ENCODE results near the gene RASAL3. TPM values are rescaled to one million over a fixed set of nuclear protein-coding genes. Genes with fewer than 3 reads are reported as not detected.

Gene RASAL3
- total RNA-seq, 2 donors from 2014 or later, result 2.6 to 3.6 TPM

DNA sequence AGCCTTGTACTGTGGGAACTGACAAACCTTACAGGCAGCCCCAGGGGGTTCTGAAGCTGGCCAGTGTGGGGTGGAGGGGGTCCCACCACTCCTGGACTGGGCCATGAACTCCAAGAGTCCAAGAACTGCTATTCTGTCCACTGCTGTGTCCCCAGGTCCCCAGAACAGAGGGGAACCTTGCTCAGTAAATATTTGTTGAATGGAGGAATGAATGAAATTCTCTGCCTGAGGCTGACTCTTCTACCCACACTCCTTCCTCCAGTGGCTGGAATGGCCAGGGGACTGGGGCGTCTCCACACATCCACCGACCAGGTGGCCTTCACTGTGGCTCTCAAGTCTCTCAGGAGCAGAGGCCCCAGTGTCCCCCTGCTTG, 26.2 kb downstream of the RASAL3 start:
- H3K4me1 ChIP-seq, result peaks cover 23% of the 10 kb centered on the region

DNA sequence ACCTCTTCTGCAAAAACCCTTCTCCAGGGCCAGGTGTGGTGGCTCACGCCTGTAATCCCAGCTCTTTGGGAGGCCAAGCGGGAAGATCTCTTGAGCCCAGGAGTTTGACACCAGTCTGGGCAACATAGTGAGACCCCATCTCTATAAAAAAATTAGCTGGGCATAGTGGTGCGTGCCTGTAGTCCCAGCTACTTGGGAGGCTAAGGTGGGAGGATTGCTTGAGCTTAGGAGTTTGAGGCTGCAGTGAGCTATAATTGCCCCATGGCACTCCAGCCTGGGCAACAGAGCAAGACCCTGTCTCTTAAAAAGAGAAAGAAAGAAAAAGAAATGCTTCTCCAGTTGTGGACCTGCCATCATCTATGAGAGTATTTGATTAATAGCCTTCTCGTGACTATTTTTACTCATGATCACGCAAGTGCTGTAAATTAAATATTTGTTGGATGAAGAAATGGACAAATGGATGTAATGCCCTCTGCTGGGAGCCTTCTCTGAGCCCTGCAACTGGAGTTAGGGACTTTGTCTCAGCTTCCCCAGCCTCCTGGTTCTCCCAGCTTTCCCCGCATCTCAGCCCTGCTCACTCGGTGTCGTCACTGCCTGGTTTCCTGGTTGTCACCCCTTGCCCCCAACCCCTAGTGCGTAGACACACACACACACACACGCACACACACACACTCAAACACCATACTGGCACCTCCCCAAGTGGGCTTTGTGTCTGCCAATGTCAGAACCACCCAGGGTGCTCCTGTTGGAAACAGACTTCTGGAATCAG, 26.8 kb downstream of the RASAL3 start:
- intact Hi-C loops (cut with DNase I), result no loop called here
- WGBS, 2 donors, result 60 to 62% methylated on average over 10 of the region's 10 CpGs
- Histone ChIP-seq H3K9me3 (no peaks in the 10 kb centered on the region), H3K27ac (peak overlapping the region in 2 of 4 donors; percentile 1 to 39), H3K27me3 (no peaks in the 10 kb centered on the region), H3K4me1 (peaks cover 25% of the 10 kb centered on the region), H3K36me3 (replicated peaks in 1 of 2; ENCODE audit: insufficient read depth in 1 of 2, low read depth in 2 of 2) (no peaks in the 10 kb centered on the region), H3K4me3 (no peak overlapping the region)
- no peak for TF ChIP-seq POLR2A (IDR thresholded peaks at IDR 0.05)
- TF ChIP-seq, protein P1, sequence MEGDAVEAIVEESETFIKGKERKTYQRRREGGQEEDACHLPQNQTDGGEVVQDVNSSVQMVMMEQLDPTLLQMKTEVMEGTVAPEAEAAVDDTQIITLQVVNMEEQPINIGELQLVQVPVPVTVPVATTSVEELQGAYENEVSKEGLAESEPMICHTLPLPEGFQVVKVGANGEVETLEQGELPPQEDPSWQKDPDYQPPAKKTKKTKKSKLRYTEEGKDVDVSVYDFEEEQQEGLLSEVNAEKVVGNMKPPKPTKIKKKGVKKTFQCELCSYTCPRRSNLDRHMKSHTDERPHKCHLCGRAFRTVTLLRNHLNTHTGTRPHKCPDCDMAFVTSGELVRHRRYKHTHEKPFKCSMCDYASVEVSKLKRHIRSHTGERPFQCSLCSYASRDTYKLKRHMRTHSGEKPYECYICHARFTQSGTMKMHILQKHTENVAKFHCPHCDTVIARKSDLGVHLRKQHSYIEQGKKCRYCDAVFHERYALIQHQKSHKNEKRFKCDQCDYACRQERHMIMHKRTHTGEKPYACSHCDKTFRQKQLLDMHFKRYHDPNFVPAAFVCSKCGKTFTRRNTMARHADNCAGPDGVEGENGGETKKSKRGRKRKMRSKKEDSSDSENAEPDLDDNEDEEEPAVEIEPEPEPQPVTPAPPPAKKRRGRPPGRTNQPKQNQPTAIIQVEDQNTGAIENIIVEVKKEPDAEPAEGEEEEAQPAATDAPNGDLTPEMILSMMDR (IDR thresholded peaks at IDR 0.05), result peak in 4 of 7 experiments; percentile 19 to 32 (median 28)
- DNase-seq, result peak in 1 of 4 donors; percentile 38
- ATAC-seq, result no peak

More for the DNA sequence above, 26.2 kb downstream of the RASAL3 start:
- no peaks in the 10 kb centered on the region for H3K27me3 ChIP-seq
- TF ChIP-seq, protein P1 (IDR thresholded peaks at IDR 0.05), result no peak
- no peak for TF ChIP-seq POLR2A (IDR thresholded peaks at IDR 0.05)
- no peaks in the 10 kb centered on the region for H3K36me3 ChIP-seq (replicated peaks in 1 of 2; ENCODE audit: insufficient read depth in 1 of 2, low read depth in 2 of 2)
- 96 to 100% methylated on average over 2 of the region's 2 CpGs for WGBS, 2 donors
- ATAC-seq (no peak), DNase-seq (no peak)
- H3K4me3 ChIP-seq, result no peak overlapping the region
- H3K9me3 ChIP-seq, result no peaks in the 10 kb centered on the region
- peak overlapping the region in 1 of 4 donors; percentile 39 for H3K27ac ChIP-seq
- intact Hi-C loops (cut with DNase I), result no loop called here

DNA sequence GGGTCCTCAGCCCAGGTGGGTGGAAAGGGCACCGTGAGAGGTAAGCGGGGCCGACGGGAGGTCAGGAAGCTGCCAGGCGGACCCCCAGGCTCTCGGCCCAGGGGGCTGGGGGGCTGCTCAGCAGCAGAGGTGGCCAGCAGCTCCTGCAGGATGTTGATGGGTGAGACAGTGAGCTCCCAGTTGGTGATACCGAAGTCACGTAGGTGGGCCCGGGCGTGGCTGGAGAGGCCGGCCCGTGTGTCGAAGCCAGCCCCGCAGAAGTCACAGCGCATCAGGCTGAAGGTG, 27.6 kb downstream of the RASAL3 start:
- DNase-seq (no peak), ATAC-seq (no peak)
- H3K4me3 ChIP-seq, result no peak overlapping the region
- 87 to 93% methylated on average over 6 to 15 of the region's 15 CpGs for WGBS, 2 donors
- H3K36me3 ChIP-seq (replicated peaks in 1 of 2; ENCODE audit: insufficient read depth in 1 of 2, low read depth in 2 of 2), result no peaks in the 10 kb centered on the region
- peaks cover 26% of the 10 kb centered on the region for H3K4me1 ChIP-seq
- H3K27ac ChIP-seq, result no peak overlapping the region
- H3K9me3 ChIP-seq, result no peaks in the 10 kb centered on the region
- TF ChIP-seq, protein P1 (IDR thresholded peaks at IDR 0.05), result no peak
- TF ChIP-seq POLR2A (IDR thresholded peaks at IDR 0.05), result no peak
- intact Hi-C loops (cut with DNase I), result no loop called here
- H3K27me3 ChIP-seq, result no peaks in the 10 kb centered on the region

DNA sequence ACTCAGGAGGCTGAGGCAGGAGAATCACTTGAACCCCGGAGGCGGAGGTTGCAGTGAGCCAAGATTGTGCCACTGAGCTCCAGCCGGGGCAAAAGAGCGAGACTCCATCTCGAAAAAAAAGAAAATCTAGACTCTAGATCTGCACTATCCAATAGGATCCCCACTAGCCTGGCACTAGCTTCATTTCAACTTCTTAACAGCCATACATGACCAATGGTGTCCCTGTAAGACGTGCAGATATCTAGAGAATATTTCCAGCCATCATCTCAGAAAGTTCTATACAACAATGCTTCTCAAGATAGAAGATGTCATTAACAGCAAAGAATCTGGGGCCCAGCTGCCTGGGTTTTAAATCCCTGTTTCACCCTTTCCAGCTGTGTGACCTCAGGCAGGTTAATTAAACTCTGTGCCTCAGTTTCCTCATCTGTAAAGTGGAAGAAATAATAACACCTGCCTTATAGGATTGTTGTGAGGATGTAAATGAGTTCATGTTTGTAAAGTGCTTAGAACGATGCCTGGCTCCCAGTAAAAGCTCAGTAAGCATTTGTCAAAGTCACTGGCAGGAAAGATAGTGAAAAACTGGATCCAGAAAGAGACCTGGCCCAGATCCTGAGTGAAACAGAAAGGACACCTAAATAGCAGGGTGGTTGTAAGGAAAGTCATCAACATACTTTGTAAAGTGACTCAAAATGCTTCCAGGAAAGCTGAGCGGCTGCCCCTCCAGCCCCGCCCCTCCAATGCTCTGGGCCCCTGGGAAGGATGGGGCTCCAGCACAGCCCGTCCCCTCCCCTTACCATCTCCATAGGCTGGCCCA, 28.1 kb downstream of the RASAL3 start:
- ATAC-seq, result no peak
- Histone ChIP-seq H3K4me1 (peaks cover 31% of the 10 kb centered on the region), H3K27ac (no peak overlapping the region), H3K36me3 (replicated peaks in 1 of 2; ENCODE audit: insufficient read depth in 1 of 2, low read depth in 2 of 2) (no peaks in the 10 kb centered on the region), H3K4me3 (no peak overlapping the region), H3K27me3 (no peaks in the 10 kb centered on the region), H3K9me3 (no peaks in the 10 kb centered on the region)
- TF ChIP-seq, protein P1 (IDR thresholded peaks at IDR 0.05), result no peak
- TF ChIP-seq POLR2A (IDR thresholded peaks at IDR 0.05), result no peak
- DNase-seq, result no peak
- 78 to 83% methylated on average over 10 of the region's 10 CpGs for WGBS, 2 donors
- intact Hi-C loops (cut with DNase I), result no loop called here
